ENCODE results near the gene FRAS1. TPM values are rescaled to one million over a fixed set of nuclear protein-coding genes. Genes with fewer than 3 reads are reported as not detected.

FRAS1 gene
- total RNA-seq, 1 donor from 2014 or later: 28.4 TPM

- Histone ChIP-seq H3K4me3 (ENCODE audit: low read depth, low read length) (no peak overlapping the region), H3K27me3 (ENCODE audit: control insufficient read depth, insufficient read depth, low read length) (no peaks in the 10 kb centered on the region), H3K36me3 (ENCODE audit: control insufficient read depth, insufficient read depth, low read length) (no peaks in the 10 kb centered on the region)
- DNase-seq (ENCODE audit: low read depth): no peak
- no peak for TF ChIP-seq CTCF (IDR thresholded peaks at IDR 0.05; ENCODE audit: insufficient read depth, low read length, poor library complexity, severe bottlenecking)
Observed at GRCh38 chr4:78337244-78338020, 280.3 kb downstream of the FRAS1 start.

GRCh38 chr4:78342125-78342524 lies 285.0 kb downstream of the FRAS1 start:
- no peak for TF ChIP-seq CTCF (IDR thresholded peaks at IDR 0.05; ENCODE audit: insufficient read depth, low read length, poor library complexity, severe bottlenecking)
- no peak for DNase-seq (ENCODE audit: low read depth)
- Histone ChIP-seq H3K4me3 (ENCODE audit: low read depth, low read length) (no peak overlapping the region), H3K27me3 (ENCODE audit: control insufficient read depth, insufficient read depth, low read length) (no peaks in the 10 kb centered on the region), H3K36me3 (ENCODE audit: control insufficient read depth, insufficient read depth, low read length) (no peaks in the 10 kb centered on the region)

GRCh38 chr4:78343682-78344081 lies 286.6 kb downstream of the FRAS1 start:
- no peak for DNase-seq (ENCODE audit: low read depth)
- no peaks in the 10 kb centered on the region for H3K36me3 ChIP-seq (ENCODE audit: control insufficient read depth, insufficient read depth, low read length)
- no peak for TF ChIP-seq CTCF (IDR thresholded peaks at IDR 0.05; ENCODE audit: insufficient read depth, low read length, poor library complexity, severe bottlenecking)
- no peaks in the 10 kb centered on the region for H3K27me3 ChIP-seq (ENCODE audit: control insufficient read depth, insufficient read depth, low read length)
- H3K4me3 ChIP-seq (ENCODE audit: low read depth, low read length): no peak overlapping the region

- H3K27me3 ChIP-seq (ENCODE audit: control insufficient read depth, insufficient read depth, low read length): no peaks in the 10 kb centered on the region
- no peaks in the 10 kb centered on the region for H3K36me3 ChIP-seq (ENCODE audit: control insufficient read depth, insufficient read depth, low read length)
- TF ChIP-seq CTCF (IDR thresholded peaks at IDR 0.05; ENCODE audit: insufficient read depth, low read length, poor library complexity, severe bottlenecking): no peak
- no peak overlapping the region for H3K4me3 ChIP-seq (ENCODE audit: low read depth, low read length)
- DNase-seq (ENCODE audit: low read depth): no peak
Observed at GRCh38 chr4:78345237-78345636, 288.1 kb downstream of the FRAS1 start.

- no peak overlapping the region for H3K4me3 ChIP-seq (ENCODE audit: low read depth, low read length)
- no peaks in the 10 kb centered on the region for H3K27me3 ChIP-seq (ENCODE audit: control insufficient read depth, insufficient read depth, low read length)
- TF ChIP-seq CTCF (IDR thresholded peaks at IDR 0.05; ENCODE audit: insufficient read depth, low read length, poor library complexity, severe bottlenecking): no peak
- DNase-seq (ENCODE audit: low read depth): no peak
- H3K36me3 ChIP-seq (ENCODE audit: control insufficient read depth, insufficient read depth, low read length): no peaks in the 10 kb centered on the region
Observed at GRCh38 chr4:78346222-78346621, 289.1 kb downstream of the FRAS1 start.

- no peak for TF ChIP-seq CTCF (IDR thresholded peaks at IDR 0.05; ENCODE audit: insufficient read depth, low read length, poor library complexity, severe bottlenecking)
Observed at GRCh38 chr4:78347527-78347926, 290.4 kb downstream of the FRAS1 start.

More at GRCh38 chr4:78347527-78347926, 290.4 kb downstream of the FRAS1 start:
- Histone ChIP-seq H3K4me3 (ENCODE audit: low read depth, low read length) (no peak overlapping the region), H3K36me3 (ENCODE audit: control insufficient read depth, insufficient read depth, low read length) (no peaks in the 10 kb centered on the region), H3K27me3 (ENCODE audit: control insufficient read depth, insufficient read depth, low read length) (no peaks in the 10 kb centered on the region)
- no peak for DNase-seq (ENCODE audit: low read depth)
